Measurements from ENCODE around the gene BPIFB1. TPM values are rescaled to one million over a fixed set of nuclear protein-coding genes. Genes with fewer than 3 reads are reported as not detected.

BPIFB1 gene
- total RNA-seq, 2 experiments from 2014 or later, result not detected

DNA sequence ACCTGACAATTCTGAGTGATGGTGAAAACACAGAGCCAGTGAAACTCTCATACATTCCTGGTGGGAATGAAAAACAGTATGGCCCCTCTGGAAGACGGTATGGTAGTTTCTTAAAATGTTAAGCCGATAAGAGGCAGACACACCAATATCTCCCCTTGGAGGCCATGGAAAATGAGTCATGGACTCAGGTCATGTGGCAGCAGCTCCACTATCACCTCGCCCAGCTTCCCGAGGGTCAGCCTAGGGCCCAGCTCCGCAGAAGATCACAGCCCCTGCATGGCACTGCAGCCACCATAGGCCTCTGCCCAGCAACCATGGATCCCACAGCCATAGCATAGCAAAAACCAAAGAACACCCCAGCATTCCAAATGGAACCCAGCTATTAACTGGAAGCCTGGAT lies 25.8 kb upstream of the BPIFB1 start:
- no peak overlapping the region for H3K27ac Mint-ChIP-seq
- H3K4me1 Mint-ChIP-seq, result no peaks in the 10 kb centered on the region
- no peaks in the 10 kb centered on the region for H3K36me3 Mint-ChIP-seq
- no peak for DNase-seq
- peaks cover 2% of the 10 kb centered on the region for H3K9me3 Mint-ChIP-seq
- H3K4me3 Mint-ChIP-seq, result no peak overlapping the region
- peaks cover 38% of the 10 kb centered on the region for H3K27me3 Mint-ChIP-seq

DNA sequence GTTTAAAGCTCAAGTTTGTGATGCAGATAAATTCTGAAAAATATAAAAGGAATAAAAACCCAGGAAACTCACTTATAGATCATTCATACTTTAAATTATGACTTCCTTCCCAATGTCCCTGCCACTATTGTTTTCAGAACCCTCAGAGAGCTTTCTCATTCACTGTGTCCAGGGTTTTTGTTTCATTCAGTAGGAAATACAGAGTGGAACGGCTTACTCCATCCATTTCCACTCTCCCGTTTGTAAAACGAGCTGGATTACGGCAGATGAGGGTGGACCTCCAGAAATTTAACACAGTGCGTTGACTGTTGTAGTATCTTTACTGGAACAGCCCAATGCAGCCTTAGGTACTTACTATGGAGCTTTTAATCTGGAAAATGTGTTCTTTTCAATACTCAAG lies 23.6 kb upstream of the BPIFB1 start:
- no peaks in the 10 kb centered on the region for H3K4me1 Mint-ChIP-seq
- peaks cover 30% of the 10 kb centered on the region for H3K27me3 Mint-ChIP-seq

DNA sequence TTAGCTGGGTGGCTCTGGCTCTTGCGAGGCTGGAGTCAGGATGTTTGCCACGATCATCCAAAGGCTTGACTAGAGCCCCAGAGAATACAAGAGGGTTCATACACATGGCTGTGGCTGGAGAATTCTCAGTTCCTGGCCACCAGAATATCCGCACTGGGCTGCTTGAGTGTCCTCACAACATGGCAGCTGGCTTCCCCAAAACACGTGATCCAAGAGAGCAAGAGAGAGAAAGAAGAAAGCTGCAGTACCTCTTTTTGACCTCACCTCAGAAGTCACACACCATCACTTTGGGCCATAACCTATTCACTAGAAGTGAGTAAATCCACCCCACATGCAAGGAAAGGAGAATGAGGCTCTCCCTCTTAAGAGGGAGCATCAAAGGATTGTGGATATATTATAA lies 21.5 kb upstream of the BPIFB1 start:
- Mint-ChIP-seq H3K27ac (no peak overlapping the region), H3K4me1 (no peaks in the 10 kb centered on the region), H3K4me3 (no peak overlapping the region), H3K9me3 (no peaks in the 10 kb centered on the region), H3K36me3 (no peaks in the 10 kb centered on the region), H3K27me3 (peaks cover 24% of the 10 kb centered on the region)
- no peak for DNase-seq

More for the DNA sequence above, 23.6 kb upstream of the BPIFB1 start:
- H3K27ac Mint-ChIP-seq, result no peak overlapping the region
- peaks cover 1% of the 10 kb centered on the region for H3K9me3 Mint-ChIP-seq
- H3K4me3 Mint-ChIP-seq, result no peak overlapping the region
- DNase-seq, result no peak
- no peaks in the 10 kb centered on the region for H3K36me3 Mint-ChIP-seq

DNA sequence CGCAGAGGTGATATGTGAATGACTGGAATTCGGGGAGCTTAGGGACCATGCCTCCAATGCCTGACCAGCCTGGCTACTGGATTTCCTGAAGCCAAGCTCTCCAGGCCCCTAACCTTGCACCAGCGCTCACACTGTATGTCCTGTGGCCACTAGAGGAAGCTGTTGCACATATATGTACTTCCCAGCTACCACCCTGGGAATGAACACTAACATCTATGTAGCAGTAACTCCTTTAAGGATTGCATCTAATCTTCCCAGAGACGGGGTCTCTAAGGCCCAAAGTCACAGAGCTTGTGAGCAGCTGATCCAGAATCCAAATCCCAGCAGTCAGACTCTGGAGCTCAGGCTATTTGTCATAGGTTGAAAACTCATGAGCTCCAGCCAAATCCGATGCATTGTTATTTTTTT lies 20.4 kb upstream of the BPIFB1 start:
- Mint-ChIP-seq H3K4me3 (no peak overlapping the region), H3K36me3 (no peaks in the 10 kb centered on the region), H3K9me3 (no peaks in the 10 kb centered on the region), H3K4me1 (no peaks in the 10 kb centered on the region), H3K27me3 (peaks cover 20% of the 10 kb centered on the region), H3K27ac (no peak overlapping the region)
- DNase-seq, result no peak

DNA sequence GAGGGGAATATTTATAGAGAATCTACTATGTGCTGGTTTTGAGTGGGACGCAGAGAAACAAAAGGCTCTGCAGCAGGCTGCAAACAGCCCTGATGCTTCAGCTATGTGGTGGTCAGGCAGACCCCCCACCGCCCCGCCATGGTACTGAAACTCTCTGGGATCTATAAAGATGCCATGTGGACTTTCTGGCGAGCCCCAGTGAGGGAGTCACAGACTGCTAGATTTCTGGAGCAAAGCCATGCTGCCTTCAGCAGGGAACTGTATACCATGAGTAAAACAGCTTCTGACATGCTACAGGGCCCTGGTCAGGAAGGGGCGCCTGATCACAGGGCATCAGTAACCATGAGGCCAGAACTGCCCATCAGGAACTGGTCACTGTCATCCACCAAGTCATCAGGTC lies 19.2 kb upstream of the BPIFB1 start:
- Mint-ChIP-seq H3K4me1 (no peaks in the 10 kb centered on the region), H3K9me3 (no peaks in the 10 kb centered on the region), H3K4me3 (no peak overlapping the region), H3K27me3 (peaks cover 25% of the 10 kb centered on the region), H3K36me3 (no peaks in the 10 kb centered on the region), H3K27ac (no peak overlapping the region)
- no peak for DNase-seq

DNA sequence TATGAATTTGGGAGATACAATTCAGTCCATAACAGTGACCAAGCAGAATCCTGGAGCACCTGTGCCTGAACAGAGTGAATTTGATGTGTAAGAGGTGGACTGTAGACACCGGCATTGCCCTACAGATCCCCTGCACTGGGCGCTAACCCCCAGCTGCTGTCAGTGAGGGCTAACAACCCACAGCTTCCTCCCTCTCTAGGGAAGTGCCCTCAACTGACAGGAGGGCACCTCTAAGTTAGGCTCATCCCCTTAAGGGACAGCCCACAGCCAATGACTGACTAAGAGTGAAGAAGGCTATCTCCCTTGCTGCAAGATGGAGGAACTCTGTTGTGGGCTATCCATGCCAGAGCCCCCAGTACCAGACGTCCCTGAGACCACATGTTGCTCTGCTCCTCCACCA lies 15.3 kb upstream of the BPIFB1 start:
- Mint-ChIP-seq H3K36me3 (no peaks in the 10 kb centered on the region), H3K9me3 (no peaks in the 10 kb centered on the region), H3K27me3 (peaks cover 6% of the 10 kb centered on the region), H3K27ac (no peak overlapping the region), H3K4me1 (no peaks in the 10 kb centered on the region), H3K4me3 (no peak overlapping the region)
- DNase-seq, result no peak

DNA sequence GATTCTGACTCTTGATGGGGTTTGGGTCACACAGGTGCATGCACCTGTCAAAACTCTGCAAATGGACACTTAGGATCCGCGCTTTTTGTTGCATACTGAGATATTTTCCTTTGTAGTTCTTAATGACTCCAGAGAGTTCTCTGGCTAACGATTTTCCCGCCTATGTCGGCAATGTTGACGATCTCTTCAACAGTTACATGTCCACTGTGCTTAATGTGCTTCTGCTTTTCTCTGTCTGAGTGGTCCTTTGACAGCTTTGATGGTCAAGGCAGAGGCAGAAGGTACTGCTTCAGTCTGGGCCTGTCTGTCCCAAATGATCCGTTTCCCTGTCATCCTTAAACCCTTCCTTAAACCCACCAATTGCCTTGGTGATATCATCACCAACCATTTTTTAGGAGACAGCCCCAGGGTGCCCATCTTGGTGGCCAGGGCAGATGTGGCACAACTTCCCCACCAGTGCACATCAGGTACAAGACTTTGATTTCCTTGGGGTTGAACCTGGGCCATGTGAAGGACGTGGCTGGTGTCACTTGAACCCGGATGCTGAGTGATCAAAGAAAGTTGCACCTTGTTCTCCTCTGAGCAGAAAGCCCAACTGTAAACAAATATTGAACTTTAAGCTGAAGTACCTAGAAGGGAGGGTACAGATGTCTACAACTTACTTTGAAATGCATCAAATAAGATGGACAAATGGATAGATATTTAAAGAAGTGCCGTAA lies 10.7 kb upstream of the BPIFB1 start:
- H3K27ac Mint-ChIP-seq, result no peak overlapping the region
- DNase-seq, result no peak
- H3K36me3 Mint-ChIP-seq, result no peaks in the 10 kb centered on the region
- no peak overlapping the region for H3K4me3 Mint-ChIP-seq
- no peaks in the 10 kb centered on the region for H3K9me3 Mint-ChIP-seq
- H3K27me3 Mint-ChIP-seq, result peaks cover 14% of the 10 kb centered on the region
- no peaks in the 10 kb centered on the region for H3K4me1 Mint-ChIP-seq

DNA sequence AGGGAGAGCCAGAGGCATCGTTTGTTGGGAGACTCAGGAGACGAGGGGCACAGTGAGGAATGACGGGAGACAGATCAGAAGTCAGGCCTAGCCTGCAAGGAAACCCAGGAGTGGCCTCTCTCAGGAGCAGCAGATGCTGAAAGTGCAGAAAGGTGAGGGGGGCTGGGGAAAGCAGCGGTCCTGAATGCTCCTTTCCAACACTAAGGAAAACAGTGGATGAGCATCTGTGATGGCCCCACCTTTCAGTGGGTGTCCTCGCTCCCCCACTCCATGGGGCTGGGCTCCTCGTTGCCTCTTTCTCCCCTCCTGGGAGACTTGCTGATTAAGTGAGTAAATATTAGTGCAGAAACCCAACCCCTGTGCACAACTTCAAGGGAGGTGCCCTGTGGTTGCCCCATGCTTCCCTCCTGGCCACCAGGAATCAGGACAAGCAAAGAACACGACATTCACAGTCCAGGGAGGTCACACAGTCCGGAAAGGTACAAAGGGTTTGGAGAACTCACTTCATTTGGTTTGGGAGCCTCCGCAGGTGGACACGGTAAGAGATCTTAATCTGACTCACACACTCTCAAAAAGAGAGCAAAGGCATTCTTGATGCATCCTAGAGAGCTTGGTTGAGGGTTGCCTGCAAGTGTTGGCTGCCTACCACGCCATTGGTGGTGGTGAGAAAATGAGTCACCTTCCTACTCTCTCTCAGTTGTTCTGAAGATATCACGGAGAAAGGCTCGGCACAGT lies 9.7 kb upstream of the BPIFB1 start:
- no peak overlapping the region for H3K4me3 Mint-ChIP-seq
- peaks cover 10% of the 10 kb centered on the region for H3K27me3 Mint-ChIP-seq
- DNase-seq, result no peak
- H3K4me1 Mint-ChIP-seq, result no peaks in the 10 kb centered on the region
- H3K9me3 Mint-ChIP-seq, result no peaks in the 10 kb centered on the region
- H3K27ac Mint-ChIP-seq, result no peak overlapping the region
- no peaks in the 10 kb centered on the region for H3K36me3 Mint-ChIP-seq

DNA sequence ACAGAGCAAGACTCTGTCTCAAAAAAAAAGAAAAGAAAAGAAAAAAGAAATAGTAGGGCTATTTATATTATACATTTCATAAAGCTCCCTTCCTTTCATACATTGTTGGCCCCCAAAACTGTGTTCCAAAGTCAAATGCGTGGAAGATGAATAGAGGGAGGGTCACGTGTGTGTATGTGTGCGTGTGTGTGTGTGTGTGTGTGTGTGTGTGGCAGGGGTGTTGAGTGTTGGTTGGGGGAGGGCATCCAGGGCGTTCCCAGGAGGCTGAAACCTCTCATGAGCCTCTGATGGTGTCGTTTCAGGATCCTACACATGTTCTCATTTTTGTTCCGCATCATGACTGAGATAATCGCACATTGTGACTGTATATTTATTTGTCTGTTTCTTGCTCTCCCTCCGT lies 7.8 kb upstream of the BPIFB1 start:
- Mint-ChIP-seq H3K36me3 (no peaks in the 10 kb centered on the region), H3K9me3 (no peaks in the 10 kb centered on the region), H3K4me1 (no peaks in the 10 kb centered on the region), H3K4me3 (no peak overlapping the region), H3K27ac (no peak overlapping the region), H3K27me3 (peaks cover 10% of the 10 kb centered on the region)
- DNase-seq, result no peak

DNA sequence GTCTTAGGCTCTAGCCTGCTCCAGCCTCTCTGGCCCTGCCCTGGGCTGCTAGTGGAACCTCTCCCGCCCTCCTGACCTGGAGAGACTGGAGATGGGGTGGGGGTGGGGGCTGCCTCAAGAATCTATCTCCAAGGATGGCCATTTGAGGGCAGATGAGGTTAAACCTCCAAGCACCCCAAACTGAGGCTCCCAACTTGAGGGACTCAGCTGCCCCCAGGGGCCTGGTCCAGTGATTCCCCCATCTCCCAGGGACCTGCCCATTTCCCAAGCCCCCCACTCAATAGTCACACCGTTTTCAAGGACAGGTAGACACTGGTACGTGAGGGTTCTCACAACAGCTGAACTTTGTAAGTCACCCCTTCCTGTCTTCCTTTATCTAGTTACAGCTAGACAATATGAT lies 7.1 kb upstream of the BPIFB1 start:
- H3K27ac Mint-ChIP-seq, result no peak overlapping the region
- peaks cover 10% of the 10 kb centered on the region for H3K27me3 Mint-ChIP-seq
- H3K36me3 Mint-ChIP-seq, result no peaks in the 10 kb centered on the region

DNA sequence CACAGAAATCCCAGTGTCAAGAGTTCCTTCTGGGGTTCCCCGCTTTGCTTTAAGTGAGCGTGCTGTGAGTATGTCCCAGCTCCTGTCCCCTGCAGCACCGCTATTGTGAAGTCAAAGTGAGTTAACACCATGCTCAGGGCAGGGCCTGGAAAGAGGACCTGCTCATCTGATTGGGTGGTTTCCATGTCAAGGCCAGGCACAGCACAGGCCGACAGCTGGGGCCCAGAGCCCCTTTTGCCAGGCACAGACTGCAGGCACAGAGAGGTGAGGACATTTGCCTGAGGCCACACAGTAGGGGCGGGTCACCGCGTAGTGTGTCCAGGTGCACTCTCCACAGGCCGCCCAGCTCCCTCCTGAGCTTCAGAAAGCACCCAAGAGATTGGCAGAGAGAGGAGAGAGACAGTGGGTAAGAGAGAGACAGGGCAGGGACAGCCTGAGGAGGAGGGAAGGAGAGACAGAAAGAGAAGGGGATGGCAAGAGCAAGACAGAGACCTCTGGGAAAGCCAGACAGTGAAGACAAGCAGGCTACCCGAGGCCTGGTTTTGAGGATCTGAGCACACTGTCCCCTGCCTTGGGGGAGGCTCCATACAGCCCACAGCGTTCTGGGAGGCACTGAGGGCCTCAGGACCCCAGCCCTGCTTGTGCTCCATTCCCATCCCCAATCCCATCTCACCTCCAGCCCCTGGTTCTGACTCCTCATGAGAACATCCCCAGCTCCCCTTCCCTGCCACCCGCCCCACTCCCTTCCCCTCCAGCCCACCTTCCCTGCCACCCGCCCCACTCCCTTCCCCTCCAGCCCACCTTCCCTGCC lies 6.5 kb upstream of the BPIFB1 start:
- no peaks in the 10 kb centered on the region for H3K9me3 Mint-ChIP-seq
- H3K36me3 Mint-ChIP-seq, result no peaks in the 10 kb centered on the region
- H3K27ac Mint-ChIP-seq, result no peak overlapping the region
- H3K4me3 Mint-ChIP-seq, result no peak overlapping the region
- DNase-seq, result no peak
- no peaks in the 10 kb centered on the region for H3K4me1 Mint-ChIP-seq
- peaks cover 10% of the 10 kb centered on the region for H3K27me3 Mint-ChIP-seq

More for the DNA sequence above, 7.1 kb upstream of the BPIFB1 start:
- DNase-seq, result no peak
- H3K4me3 Mint-ChIP-seq, result no peak overlapping the region
- no peaks in the 10 kb centered on the region for H3K9me3 Mint-ChIP-seq
- no peaks in the 10 kb centered on the region for H3K4me1 Mint-ChIP-seq

DNA sequence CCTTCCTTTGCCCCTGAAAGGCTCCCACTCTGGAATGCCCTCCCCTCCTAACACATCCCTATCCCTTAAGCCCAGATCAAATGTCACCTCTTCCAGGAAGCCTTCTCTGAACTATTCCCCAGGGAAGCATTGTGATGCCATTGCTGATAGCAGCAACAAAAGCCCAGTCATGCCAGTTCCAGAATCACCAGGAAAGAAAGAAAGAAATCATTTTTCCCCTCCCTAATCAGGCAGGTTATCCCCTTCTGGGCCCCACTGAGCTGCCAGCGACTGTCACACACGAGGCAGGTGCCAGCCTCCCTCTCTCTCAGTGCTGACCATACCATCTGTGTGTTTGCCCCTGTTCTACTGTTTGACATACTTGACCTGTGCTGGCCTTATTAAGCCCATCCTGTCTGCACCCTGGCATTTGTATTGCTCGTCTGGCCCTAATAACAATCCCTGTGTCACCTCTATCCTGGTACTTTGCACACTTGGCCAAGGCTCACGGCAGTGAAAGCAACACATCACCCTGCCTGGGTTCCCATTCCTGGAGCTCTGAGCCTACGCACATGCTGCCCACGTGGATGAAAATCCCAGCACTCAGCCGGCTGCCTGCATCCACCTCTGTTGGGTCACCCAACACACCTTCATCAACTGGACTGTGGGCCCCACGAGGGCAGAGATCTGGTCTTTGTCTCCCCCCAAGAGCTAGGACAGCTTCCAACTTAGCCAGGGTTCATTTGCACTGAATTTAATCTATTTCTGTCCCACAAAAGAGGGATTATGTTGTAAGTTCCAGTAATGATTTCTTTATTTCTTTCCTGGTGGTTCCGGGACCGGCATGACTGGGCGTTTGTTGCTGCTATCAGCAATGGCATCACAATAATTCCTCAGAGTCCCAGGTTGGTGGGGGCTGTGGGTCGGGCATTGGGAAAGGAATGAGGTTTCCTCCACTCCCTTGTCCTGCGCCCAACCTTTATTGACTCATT lies 5.3 kb upstream of the BPIFB1 start:
- H3K9me3 Mint-ChIP-seq, result no peaks in the 10 kb centered on the region
- H3K27ac Mint-ChIP-seq, result no peak overlapping the region
- no peak overlapping the region for H3K4me3 Mint-ChIP-seq
- no peaks in the 10 kb centered on the region for H3K4me1 Mint-ChIP-seq
- peaks cover 10% of the 10 kb centered on the region for H3K27me3 Mint-ChIP-seq
- no peak for DNase-seq
- H3K36me3 Mint-ChIP-seq, result no peaks in the 10 kb centered on the region

DNA sequence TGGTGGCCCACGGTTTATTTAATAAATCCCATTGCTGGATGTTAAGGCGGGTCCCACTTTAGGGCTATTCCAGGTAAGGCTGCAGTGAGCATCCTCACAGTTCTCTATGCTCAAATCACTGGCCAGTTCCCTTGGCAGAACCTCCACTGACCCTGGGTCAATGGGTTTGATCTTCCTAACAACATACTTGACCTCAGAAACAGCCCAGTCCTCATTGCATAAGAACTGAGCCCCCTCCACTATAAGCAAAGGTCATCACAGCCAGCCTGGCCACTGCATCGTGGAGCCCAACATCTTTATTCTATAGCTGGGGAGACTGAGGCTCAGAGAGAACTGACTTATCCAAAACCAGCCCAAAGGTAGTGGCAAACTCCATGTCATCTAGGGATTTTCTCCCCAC lies 4.3 kb upstream of the BPIFB1 start:
- Mint-ChIP-seq H3K4me1 (no peaks in the 10 kb centered on the region), H3K9me3 (no peaks in the 10 kb centered on the region), H3K27me3 (peaks cover 10% of the 10 kb centered on the region), H3K27ac (no peak overlapping the region), H3K36me3 (no peaks in the 10 kb centered on the region), H3K4me3 (no peak overlapping the region)
- no peak for DNase-seq

DNA sequence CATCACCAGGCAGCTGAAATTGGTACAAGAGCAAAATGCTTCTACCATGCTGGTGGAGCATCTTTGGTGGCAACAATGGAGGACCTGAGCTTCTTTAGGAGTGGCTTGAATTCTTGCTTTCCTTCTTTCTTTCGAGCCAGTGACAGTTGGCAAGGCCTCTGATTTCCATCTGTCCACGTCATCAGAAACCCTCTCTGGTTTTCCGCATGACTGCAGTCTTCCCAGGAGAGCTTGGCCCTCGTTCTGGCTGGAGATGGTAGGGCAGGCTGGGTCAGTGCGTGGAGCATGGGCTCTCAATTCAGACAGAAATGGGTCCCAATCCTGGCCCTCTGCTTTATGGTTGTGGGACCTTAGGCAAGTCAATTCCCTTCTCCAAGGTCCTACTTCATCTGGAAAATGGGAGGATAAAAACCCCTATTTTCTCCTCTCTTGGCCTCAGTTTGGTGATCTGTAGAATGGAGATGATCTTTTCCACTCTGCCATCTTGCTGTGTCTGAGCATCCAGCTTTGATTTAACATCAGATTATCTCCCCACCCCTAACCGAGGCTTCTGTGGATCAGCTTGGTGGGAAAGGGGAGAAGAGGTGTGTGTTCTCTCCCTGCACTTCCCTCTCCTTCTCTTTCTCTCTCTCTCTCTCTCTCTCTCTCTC lies 3.6 kb upstream of the BPIFB1 start:
- Mint-ChIP-seq H3K27me3 (peaks cover 10% of the 10 kb centered on the region), H3K27ac (no peak overlapping the region), H3K4me3 (no peak overlapping the region), H3K9me3 (no peaks in the 10 kb centered on the region), H3K36me3 (no peaks in the 10 kb centered on the region), H3K4me1 (no peaks in the 10 kb centered on the region)
- DNase-seq, result no peak
